NOMO-1 treated with DMSO at 0.1 percent for 48 hours (cell line): ENCODE results near the gene HDDC3.

Experiments used
- DNase-seq: peaks from one replicate; lab custom pipeline; 2025; ENCODE audit not compliant: unreplicated experiment; lab: John Stamatoyannopoulos, UW

HDDC3 gene

DNA sequence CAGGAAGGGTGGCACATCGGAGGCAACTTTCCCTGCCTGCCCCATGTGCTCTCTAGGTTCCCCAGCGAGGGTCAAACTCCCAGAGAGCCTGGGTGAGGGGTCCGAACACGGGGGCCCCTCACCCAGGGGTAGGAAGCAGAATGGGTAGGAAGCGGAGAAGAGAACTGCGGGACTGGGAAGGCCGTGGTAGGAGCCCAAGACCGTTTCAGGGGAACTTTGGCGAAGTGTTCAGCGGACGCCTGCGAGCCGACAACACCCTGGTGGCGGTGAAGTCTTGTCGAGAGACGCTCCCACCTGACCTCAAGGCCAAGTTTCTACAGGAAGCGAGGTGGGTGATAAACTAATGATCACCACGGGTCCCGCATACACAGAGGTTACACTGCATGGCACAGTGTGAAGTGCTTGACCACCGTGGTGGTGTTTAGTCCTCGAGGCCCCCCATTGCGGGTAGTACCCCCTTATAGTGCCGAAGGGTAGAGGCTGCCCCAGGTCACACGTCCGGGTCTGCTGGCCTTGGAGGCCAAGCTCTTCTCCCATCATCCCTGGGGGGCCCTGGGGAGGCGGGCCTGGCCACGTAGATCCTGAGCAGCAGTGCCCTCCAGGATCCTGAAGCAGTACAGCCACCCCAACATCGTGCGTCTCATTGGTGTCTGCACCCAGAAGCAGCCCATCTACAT is 39.7 kb downstream of the HDDC3 start:
- DNase-seq, result no peak

DNA sequence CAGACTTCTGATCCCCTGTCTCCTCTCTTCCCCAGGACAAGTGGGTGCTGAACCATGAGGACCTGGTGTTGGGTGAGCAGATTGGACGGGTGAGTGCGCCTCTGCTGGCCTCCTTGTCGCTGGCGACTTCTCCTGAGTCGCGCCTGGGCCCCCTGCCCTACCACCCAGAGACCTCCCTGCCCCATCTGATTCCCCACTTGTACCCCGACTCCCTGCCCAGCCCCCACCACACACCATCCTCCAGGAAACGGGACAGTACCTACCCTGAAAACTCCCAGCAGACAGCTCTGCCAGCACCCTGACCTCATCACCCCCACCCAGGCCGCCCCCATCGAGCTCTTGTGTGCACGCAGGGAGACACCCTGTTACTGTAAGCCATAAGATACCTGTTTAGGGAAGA is 40.3 kb downstream of the HDDC3 start:
- no peak for DNase-seq

DNA sequence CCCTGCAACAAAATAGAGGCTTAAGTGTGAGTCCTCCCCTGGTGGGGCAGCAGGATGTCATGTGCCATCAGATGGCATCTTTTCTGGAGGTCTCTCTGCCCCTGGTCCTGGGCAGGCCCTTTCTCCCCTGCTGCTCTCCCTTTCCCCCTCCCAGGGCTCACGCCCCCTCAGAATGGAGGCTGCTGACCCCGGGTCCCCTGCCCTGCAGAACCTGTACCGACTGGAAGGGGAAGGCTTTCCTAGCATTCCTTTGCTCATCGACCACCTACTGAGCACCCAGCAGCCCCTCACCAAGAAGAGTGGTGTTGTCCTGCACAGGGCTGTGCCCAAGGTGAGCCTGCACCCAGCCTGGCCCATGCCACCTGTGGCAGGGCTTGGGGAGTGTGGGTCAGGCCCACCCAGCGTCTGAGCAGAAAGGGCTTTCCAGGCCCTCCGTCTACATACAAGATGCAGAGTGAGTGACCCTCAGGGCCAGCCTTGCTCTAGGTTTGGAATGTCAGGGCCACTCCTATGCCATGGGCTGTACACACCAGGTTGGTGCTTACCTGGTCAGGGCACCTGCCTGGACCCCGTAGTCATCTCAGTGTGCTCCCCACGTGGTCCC is 40.9 kb downstream of the HDDC3 start:
- DNase-seq, result no peak

DNA sequence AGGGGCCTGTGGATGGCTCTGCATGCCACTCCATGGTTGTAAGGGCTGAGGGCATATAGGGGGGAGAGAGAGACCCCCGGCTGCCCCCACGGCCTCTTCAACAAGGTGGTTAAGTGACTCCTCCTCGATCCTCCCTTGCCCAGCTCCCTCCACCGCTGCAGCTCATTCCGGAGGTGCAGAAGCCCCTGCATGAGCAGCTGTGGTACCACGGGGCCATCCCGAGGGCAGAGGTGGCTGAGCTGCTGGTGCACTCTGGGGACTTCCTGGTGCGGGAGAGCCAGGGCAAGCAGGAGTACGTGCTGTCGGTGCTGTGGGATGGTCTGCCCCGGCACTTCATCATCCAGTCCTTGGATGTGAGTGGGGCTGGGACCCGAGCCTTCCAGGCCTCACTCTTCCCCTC is 41.5 kb downstream of the HDDC3 start:
- DNase-seq, result no peak

DNA sequence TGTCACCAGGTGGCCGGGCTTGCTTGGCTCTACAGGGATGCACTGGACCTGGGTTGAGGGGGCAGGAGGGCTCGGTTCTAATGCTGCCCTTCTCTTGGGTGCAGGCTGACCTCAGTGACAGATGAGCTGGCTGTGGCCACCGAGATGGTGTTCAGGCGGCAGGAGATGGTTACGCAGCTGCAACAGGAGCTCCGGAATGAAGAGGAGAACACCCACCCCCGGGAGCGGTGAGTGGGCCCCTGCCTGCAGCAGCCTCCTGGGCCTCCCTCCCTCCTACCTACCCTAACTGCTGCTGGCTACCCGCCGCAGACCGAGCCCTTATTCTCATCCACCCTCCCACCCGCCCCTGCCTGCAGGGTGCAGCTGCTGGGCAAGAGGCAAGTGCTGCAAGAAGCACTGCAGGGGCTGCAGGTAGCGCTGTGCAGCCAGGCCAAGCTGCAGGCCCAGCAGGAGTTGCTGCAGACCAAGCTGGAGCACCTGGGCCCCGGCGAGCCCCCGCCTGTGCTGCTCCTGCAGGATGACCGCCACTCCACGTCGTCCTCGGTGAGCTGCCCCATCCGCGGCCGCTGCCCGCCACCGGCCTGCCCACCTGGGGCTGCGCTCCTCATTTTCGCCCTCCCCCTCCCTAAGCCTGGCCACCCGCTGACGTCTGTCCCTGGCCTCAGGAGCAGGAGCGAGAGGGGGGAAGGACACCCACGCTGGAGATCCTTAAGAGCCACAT is 42.5 kb downstream of the HDDC3 start:
- DNase-seq, result no peak

DNA sequence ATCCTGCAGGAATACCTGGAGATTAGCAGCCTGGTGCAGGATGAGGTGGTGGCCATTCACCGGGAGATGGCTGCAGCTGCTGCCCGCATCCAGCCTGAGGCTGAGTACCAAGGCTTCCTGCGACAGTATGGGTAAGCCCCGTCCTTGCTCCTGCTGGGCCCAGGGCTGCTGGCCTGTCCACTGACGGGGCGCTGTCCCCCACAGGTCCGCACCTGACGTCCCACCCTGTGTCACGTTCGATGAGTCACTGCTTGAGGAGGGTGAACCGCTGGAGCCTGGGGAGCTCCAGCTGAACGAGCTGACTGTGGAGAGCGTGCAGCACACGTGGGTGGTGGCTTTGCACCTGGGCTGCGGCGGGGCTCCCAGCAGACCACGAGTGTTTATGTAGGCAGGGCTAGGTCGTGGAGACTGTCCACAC is 43.0 kb downstream of the HDDC3 start:
- DNase-seq, result no peak

DNA sequence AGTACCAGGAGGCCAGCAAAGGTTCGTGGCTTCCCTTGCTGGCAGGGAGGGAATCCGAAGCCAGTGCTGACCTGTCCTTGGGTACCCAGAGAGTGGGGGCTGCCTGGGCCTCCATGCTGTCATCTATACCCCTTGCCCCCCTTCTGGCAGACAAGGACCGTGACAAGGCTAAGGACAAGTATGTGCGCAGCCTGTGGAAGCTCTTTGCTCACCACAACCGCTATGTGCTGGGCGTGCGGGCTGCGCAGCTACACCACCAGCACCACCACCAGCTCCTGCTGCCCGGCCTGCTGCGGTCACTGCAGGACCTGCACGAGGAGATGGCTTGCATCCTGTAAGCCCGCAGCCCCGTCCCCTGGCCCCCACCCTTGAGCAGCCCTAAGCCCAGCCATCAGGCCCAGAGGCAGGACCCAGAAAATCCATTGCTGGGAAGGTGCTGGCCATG is 45.3 kb downstream of the HDDC3 start:
- DNase-seq, result no peak

DNA sequence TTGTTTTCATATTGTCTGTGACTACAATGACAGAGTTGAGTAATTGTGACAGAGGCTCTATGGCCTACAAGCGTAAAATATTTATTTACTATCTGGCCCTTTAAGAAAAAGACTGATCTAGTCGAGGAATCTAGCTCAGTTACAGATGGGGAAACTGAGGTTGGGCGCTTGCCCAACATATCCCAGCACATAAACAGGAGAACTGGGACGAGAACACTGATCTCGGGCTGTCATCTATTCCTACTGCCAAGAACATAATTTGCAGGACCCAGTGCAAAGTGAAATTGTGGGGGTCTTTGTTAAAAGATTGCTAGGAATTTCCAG is 46.1 kb downstream of the HDDC3 start:
- no peak for DNase-seq

DNA sequence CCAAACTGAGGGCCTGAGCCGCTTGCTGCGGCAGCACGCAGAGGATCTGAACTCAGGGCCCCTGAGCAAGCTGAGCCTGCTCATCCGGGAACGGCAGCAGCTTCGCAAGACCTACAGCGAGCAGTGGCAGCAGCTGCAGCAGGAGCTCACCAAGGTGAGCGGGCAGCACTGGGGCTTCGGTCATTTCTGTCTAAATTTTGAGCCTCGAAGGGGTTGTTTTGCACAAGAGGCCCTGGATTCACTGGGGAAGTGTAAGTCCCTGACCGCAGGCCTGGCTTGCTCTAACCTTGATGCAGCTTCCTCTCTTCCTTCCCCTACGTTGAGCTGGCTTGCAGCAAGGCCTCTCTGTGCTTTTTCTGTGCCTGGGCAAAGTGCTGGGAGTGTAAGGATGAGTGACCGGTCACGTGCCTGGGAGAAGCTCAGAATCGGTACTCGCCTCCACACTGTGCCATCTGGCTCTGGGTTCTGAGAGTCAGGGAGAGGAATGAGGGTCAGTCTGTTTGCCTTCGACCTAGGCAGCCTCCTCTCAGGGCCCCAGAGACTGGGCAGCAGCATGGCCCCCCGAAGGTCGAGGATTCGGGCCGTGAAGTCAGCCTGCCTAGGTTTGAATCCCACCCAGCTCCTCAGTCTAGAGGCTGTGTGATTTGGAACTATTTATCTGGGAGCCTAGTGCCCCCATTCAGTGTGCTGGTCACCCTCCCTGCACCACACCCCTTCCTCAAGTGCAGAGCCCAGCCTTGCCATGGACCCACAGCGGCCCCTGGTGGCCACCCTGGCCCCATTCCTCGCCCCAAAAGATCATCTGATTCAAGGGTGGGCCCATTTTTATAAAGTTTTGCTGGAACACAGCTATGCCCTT is 46.7 kb downstream of the HDDC3 start:
- DNase-seq, result peak; percentile 89

DNA sequence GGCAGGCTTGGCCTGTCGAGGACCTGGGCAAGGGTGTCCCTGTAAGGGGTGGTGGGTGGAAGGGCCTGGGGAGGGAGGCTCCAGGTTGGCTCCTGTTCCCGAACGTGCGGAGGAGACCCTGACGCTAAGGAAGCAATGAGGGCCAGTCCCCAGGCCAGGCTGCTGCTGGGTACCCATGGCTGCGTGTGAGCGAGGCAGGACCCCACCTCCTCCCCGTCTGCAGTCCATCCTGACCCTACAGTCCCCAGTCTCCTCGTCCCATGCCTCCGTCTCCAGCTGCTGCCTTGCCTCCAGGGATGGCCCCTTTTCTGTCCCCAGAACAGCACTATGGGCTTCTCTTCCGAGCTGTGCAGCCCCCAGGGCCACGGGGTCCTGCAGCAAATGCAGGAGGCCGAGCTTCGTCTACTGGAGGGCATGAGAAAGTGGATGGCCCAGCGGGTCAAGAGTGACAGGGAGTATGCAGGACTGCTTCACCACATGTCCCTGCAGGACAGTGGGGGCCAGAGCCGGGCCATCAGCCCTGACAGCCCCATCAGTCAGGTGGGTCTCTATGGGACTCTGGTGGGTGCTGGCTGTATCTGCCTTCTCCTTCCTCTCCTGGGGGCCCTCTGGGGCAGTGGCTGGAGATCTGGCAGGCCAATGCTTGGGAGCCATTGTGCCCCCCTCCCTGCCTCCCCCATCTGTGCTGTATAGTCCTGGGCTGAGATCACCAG is 47.5 kb downstream of the HDDC3 start:
- no peak for DNase-seq

DNA sequence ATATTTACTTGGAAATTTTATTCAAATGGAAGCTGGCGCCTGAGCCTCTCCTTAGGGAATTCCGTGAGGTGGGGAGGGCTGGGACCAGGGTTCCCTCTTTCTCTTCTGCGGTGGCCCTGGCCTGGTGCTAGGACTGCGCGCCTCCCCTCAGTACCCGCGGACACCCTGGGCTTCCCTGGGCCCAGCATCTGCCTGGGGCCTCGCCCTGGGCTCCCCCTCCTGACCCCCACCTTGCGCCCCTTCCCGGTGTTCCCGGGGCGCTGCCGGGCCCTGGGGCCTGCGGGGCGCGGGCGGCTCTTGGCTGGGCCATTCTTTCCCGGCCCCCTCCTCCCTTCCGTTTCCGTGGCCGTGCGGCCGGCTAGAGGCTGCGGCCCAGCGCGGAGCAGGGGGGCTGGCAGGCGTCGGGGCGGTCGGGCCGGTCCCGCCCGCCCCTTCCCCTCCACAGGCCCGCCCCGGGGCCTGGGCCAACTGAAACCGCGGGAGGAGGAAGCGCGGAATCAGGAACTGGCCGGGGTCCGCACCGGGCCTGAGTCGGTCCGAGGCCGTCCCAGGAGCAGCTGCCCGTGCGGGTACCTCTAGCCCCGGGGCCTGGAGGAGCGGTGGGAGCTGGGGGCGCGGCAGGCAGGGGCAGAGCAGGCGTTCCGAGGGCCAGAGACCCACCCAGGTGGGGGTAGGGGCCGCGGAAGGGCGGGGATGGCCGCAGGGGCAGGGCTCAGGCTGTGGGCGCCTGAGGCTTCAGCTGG is 48.2 kb downstream of the HDDC3 start, which contains the start of gene FES:
TSS of gene FES (plus strand) at position 529 of the 743 bp plus-strand sequence. CDS start 542 bp downstream, outside the sequence.
- peak; percentile 77 for DNase-seq

DNA sequence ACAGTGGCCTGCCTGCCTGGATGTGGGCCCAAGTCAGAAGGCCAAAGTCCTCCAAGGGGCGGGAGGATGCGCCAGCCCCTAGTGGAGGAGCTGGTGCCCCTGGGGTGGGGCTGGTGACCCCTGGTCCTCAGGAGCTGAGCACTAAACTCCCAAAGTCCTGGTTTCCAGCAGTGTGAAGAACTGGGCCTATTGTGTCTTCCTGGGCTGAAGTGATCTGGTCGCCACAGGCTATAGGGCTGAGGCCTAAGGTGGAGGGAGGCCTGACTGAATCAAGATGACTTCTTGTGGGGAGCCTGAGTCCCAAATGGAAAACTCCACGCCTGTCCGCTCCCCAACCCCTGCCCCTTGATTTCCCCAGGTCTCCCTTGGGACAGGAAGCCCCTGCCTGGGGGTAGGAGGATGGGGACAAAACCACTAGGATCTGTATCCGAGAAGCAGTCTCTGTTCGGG is 48.8 kb downstream of the HDDC3 start:
- DNase-seq, result no peak

DNA sequence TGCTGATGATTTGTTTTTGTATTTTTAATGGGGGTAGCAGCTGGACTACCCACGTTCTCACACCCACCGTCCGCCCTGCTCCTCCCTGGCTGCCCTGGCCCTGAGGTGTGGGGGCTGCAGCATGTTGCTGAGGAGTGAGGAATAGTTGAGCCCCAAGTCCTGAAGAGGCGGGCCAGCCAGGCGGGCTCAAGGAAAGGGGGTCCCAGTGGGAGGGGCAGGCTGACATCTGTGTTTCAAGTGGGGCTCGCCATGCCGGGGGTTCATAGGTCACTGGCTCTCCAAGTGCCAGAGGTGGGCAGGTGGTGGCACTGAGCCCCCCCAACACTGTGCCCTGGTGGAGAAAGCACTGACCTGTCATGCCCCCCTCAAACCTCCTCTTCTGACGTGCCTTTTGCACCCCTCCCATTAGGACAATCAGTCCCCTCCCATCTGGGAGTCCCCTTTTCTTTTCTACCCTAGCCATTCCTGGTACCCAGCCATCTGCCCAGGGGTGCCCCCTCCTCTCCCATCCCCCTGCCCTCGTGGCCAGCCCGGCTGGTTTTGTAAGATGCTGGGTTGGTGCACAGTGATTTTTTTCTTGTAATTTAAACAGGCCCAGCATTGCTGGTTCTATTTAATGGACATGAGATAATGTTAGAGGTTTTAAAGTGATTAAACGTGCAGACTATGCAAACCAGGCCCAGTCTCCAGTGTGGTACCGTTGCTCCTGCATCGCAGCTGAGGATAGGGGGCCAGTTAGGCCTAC is 49.4 kb downstream of the HDDC3 start:
- no peak for DNase-seq

DNA sequence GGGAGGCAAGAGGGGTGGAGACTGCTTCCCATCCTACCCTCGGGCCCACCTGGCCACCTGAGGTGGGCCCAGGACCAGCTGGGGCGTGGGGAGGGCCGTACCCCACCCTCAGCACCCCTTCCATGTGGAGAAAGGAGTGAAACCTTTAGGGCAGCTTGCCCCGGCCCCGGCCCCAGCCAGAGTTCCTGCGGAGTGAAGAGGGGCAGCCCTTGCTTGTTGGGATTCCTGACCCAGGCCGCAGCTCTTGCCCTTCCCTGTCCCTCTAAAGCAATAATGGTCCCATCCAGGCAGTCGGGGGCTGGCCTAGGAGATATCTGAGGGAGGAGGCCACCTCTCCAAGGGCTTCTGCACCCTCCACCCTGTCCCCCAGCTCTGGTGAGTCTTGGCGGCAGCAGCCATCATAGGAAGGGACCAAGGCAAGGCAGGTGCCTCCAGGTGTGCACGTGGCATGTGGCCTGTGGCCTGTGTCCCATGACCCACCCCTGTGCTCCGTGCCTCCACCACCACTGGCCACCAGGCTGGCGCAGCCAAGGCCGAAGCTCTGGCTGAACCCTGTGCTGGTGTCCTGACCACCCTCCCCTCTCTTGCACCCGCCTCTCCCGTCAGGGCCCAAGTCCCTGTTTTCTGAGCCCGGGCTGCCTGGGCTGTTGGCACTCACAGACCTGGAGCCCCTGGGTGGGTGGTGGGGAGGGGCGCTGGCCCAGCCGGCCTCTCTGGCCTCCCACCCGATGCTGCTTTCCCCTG is 50.2 kb downstream of the HDDC3 start:
- DNase-seq, result no peak

DNA sequence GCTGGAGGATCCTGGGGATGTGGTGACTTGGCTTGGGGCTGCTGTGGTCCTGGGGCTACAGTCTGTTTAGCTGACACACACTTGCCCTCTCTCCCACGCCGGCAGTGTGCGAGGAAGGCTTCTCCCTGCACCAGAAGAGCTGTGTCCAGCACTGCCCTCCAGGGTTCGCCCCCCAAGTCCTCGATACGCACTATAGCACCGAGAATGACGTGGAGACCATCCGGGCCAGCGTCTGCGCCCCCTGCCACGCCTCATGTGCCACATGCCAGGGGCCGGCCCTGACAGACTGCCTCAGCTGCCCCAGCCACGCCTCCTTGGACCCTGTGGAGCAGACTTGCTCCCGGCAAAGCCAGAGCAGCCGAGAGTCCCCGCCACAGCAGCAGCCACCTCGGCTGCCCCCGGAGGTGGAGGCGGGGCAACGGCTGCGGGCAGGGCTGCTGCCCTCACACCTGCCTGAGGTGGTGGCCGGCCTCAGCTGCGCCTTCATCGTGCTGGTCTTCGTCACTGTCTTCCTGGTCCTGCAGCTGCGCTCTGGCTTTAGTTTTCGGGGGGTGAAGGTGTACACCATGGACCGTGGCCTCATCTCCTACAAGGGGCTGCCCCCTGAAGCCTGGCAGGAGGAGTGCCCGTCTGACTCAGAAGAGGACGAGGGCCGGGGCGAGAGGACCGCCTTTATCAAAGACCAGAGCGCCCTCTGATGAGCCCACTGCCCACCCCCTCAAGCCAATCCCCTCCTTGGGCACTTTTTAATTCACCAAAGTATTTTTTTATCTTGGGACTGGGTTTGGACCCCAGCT is 51.0 kb downstream of the HDDC3 start:
- no peak for DNase-seq

DNA sequence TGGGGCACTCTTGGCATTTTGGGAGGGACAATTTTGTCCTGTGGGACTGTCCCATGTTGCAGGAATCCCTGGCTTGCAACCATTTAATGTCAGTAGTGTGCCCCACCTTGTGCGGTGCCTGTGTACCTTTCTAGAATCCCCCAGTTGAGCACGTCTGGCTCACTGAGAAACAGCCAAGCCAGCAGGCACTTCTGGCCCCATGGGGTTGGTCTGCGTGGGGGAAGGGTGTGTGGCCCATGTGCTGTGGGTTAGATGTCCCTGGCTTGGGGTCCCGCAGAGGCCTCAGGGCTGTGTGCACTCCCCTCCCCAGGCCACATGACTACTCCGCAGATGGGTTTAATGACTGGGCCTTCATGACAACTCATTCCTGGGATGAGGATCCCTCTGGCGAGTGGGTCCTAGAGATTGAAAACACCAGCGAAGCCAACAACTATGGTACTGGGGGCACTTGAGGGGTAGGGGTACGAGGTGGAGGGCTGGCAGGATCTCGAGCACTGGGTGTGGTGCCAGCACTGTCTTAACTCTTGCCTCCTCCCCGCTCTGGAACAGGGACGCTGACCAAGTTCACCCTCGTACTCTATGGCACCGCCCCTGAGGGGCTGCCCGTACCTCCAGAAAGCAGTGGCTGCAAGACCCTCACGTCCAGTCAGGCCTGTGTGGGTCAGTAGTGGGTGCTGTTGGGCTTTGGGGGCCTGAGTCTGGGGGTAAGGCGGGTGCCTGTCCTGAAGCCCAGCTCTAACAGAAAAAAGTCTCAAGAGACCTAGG is 51.8 kb downstream of the HDDC3 start:
- no peak for DNase-seq
